Effector memory CD4-positive, alpha-beta T cell (primary cell): ENCODE data around the gene GSTO2.
A peak's percentile ranks its signal among the peaks of the same experiment; 100 is the strongest.

Experiments used
- DNase-seq, 3 donors: peaks; one replicate each; pipeline ENCODE4 v3.0.0-alpha.2; 2020
- H3K27ac ChIP-seq: 2 replicates; pipeline ENCODE4 v1.7.0; 2013; ENCODE audit warnings: mild to moderate bottlenecking, low read length, moderate library complexity; ENCODE audit not compliant: insufficient read depth, poor library complexity, severe bottlenecking
- H3K27me3 ChIP-seq: replicated peaks from 2 replicates; pipeline ENCODE4 v1.7.0; 2013; ENCODE audit warnings: mild to moderate bottlenecking, low read length; ENCODE audit not compliant: insufficient read depth, control insufficient read depth, poor library complexity, severe bottlenecking
- H3K36me3 ChIP-seq: 2 replicates; pipeline ENCODE4 v1.7.0; 2013; ENCODE audit warnings: mild to moderate bottlenecking, low read length, moderate library complexity; ENCODE audit not compliant: control insufficient read depth, insufficient read depth
- H3K4me1 ChIP-seq: 2 replicates; pipeline ENCODE4 v1.7.0; 2013; ENCODE audit warnings: low read length, mild to moderate bottlenecking; ENCODE audit not compliant: control insufficient read depth, insufficient read depth, poor library complexity, severe bottlenecking
- H3K4me3 ChIP-seq: 2 replicates; pipeline ENCODE4 v1.7.0; 2013; ENCODE audit warnings: low read length, low read depth, mild to moderate bottlenecking; ENCODE audit not compliant: insufficient read depth, poor library complexity, severe bottlenecking
- H3K9me3 ChIP-seq: 2 replicates; pipeline ENCODE4 v1.7.0; 2013; ENCODE audit warnings: mild to moderate bottlenecking, low read length, moderate library complexity; ENCODE audit not compliant: control insufficient read depth

Gene GSTO2

GRCh38 chr10:104259999-104260774 lies 8.8 kb upstream of the GSTO2 start:
- Histone ChIP-seq H3K27ac (peak overlapping the region; percentile 25), H3K9me3 (no peaks in the 10 kb centered on the region), H3K4me1 (peaks cover 21% of the 10 kb centered on the region), H3K4me3 (no peak overlapping the region), H3K36me3 (peaks cover 38% of the 10 kb centered on the region), H3K27me3 (no peaks in the 10 kb centered on the region)
- DNase-seq: no peak

GRCh38 chr10:104260775-104261115 lies 8.2 kb upstream of the GSTO2 start:
- H3K27ac ChIP-seq: no peak overlapping the region
- no peak overlapping the region for H3K4me3 ChIP-seq
- peaks cover 20% of the 10 kb centered on the region for H3K4me1 ChIP-seq
- peaks cover 38% of the 10 kb centered on the region for H3K36me3 ChIP-seq
- H3K9me3 ChIP-seq: no peaks in the 10 kb centered on the region
- no peak for DNase-seq
- no peaks in the 10 kb centered on the region for H3K27me3 ChIP-seq

DNA sequence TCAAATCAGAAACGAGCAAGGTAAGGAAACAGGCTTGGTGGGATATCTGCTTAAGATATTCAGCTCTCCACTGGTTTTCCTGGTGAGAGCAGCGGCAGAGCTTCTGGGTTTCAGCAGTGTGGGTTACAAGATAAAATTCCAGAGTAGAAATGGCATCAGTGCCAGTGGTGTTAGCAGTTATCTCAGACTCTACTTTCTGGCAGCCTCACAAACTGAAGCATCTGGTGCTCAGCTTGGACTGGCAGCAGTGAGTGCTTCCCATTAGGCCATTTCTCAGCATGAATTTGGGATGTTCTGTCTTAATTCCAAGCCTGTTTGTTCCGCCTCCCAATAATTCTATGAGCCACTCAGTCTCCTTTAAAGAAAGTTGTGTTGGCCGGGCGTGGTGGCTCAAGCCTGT lies 6.9 kb upstream of the GSTO2 start:
- Histone ChIP-seq H3K27ac (peak overlapping the region; percentile 42), H3K4me1 (peaks cover 13% of the 10 kb centered on the region), H3K36me3 (peaks cover 44% of the 10 kb centered on the region), H3K27me3 (no peaks in the 10 kb centered on the region), H3K4me3 (no peak overlapping the region), H3K9me3 (no peaks in the 10 kb centered on the region)
- DNase-seq: no peak

- no peak for DNase-seq
- Histone ChIP-seq H3K4me3 (no peak overlapping the region), H3K4me1 (peaks cover 23% of the 10 kb centered on the region), H3K27me3 (no peaks in the 10 kb centered on the region), H3K36me3 (peaks cover 30% of the 10 kb centered on the region), H3K27ac (no peak overlapping the region), H3K9me3 (no peaks in the 10 kb centered on the region)
Measured at GRCh38 chr10:104264783-104265182, 4.2 kb upstream of the GSTO2 start.

DNA sequence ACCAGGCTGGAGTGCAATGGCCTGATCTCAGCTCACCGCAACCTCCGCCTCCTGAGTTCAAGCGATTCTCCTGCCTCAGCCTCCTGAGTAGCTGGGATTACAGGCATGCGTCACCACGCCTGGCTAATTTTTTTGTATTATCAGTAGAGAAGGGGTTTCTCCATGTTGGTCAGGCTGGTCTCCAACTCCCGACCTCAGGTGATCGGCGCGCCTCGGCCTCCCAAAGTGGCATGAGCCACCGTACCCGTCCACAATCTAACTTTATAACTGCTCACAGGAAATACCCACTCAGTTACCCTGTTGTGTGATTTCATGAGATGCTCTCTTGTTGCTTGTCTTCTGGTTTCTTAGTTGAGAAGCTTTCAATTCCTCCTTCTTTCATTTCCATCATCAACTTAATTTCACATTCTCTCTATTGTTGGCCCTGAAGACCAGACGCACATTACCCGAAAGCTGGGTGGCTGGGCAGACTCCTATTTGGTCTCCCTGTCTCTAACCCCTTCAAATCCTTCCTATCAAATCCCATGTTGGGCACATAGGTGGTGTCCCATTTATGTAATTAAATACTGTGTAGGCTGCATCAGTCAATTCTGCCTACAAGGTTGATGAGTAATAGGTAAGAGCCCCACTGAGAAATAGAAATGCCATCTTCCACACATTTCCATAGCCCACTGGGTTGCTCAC lies 1.1 kb upstream of the GSTO2 start:
- no peaks in the 10 kb centered on the region for H3K9me3 ChIP-seq
- DNase-seq: no peak
- H3K27ac ChIP-seq: peak overlapping the region; percentile 94
- H3K36me3 ChIP-seq: peaks cover 11% of the 10 kb centered on the region
- peak overlapping the region; percentile 58 for H3K4me3 ChIP-seq
- H3K4me1 ChIP-seq: peaks cover 10% of the 10 kb centered on the region
- no peaks in the 10 kb centered on the region for H3K27me3 ChIP-seq

DNA sequence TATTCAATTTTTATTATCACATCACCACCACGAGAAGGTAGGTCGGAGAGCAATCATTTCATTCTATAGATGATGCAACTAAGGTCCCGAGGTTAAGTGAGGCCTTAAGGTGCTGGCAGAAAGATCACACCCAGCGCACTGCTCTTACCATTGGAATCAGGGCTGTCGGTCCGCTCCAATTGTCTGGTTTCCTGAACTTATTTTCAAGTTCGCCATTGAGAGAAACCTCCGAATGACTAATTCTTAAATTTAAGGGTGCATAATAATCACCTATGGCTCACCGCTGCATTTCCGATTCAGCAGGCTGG lies 625 bp upstream of the GSTO2 start:
- H3K4me3 ChIP-seq: peak overlapping the region; percentile 58
- H3K4me1 ChIP-seq: peaks cover 10% of the 10 kb centered on the region
- H3K9me3 ChIP-seq: no peaks in the 10 kb centered on the region
- H3K27ac ChIP-seq: peak overlapping the region; percentile 94
- DNase-seq: no peak
- H3K27me3 ChIP-seq: no peaks in the 10 kb centered on the region
- H3K36me3 ChIP-seq: peaks cover 11% of the 10 kb centered on the region

DNA sequence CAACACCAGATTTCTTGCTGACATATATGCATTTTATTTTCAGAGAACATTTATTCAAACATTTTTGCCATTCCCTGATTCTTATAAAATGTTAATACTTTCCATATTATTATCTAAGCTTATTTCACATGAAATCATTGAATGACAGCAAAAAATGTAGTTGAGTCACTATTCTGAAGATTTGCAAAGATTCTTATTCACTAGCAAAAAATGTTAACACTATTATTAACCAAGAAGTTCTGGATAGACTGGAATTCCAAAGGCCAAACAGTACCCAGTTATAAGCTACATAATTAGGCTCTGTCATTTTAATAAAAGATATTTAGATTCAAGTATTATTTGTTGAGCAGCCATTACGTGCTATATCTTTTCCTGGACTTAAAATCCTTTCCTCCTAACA lies 4.3 kb downstream of the GSTO2 start:
- Histone ChIP-seq H3K27ac (no peak overlapping the region), H3K36me3 (no peaks in the 10 kb centered on the region), H3K4me3 (no peak overlapping the region), H3K4me1 (peaks cover 10% of the 10 kb centered on the region), H3K9me3 (no peaks in the 10 kb centered on the region), H3K27me3 (no peaks in the 10 kb centered on the region)
- DNase-seq: no peak

- no peaks in the 10 kb centered on the region for H3K36me3 ChIP-seq
- H3K9me3 ChIP-seq: no peaks in the 10 kb centered on the region
- H3K4me1 ChIP-seq: peaks cover 8% of the 10 kb centered on the region
- no peak overlapping the region for H3K27ac ChIP-seq
- H3K27me3 ChIP-seq: no peaks in the 10 kb centered on the region
- DNase-seq: no peak
- no peak overlapping the region for H3K4me3 ChIP-seq
Measured at GRCh38 chr10:104273899-104274575, 5.1 kb downstream of the GSTO2 start.

DNA sequence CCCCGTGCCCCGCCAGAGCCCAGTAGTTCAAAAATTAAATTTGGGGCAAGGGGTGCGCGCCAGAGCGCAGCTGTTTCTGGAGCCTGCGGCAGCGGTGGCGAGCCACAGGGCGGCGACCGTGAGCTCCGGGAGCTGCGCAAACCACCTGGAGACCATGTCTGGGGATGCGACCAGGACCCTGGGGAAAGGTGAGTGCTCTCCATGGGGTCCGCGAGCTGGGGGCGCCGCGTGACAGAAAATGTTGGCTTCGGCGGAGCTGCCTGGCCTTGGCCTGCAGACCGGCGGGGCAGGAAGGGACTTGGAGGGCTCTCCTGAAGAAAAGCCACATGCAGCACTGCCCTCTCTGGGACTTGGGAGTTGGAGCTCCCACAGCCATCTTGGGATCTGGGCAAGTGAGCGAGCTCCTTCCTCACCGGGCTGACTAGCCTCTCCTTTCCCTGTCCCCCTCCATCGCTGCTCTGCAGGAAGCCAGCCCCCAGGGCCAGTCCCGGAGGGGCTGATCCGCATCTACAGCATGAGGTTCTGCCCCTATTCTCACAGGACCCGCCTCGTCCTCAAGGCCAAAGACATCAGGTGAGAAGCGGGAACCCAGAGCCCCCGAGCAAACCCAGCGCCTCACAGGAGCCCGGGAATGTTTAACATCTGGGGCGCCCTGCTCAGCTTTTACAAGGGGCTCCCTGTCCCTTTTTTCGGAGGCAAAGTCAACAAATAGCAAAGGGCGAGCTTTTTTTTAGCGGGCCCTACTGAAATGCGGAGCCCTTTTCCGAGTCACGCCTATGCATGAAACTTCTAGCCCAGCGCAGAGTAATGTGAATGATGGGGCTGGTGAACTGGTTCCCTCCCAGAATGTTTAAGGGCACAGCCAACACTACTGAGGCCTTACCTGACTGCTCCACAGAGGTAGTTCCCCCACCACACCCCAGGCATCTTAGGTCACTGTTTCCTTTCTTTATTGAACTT lies 6.1 kb downstream of the GSTO2 start:
- H3K4me3 ChIP-seq: peak overlapping the region; percentile 4
- DNase-seq: no peak
- H3K36me3 ChIP-seq: no peaks in the 10 kb centered on the region
- peaks cover 8% of the 10 kb centered on the region for H3K4me1 ChIP-seq
- no peaks in the 10 kb centered on the region for H3K9me3 ChIP-seq
- H3K27ac ChIP-seq: no peak overlapping the region
- no peaks in the 10 kb centered on the region for H3K27me3 ChIP-seq
